PC-9 (cell line): ENCODE results near the gene HACD2.

ENCODE experiments used
- CTCF ChIP-seq: fragments of 200-600 bp; sonication (generic); conservative IDR thresholded peaks from 2 replicates; pipeline ENCODE4 v1.6.1; 2017; ENCODE audit warnings: mixed run types, antibody characterized with exemption, mild to moderate bottlenecking, moderate library complexity
- EZH2 ChIP-seq: fragments of 200-600 bp; sonication (generic); IDR thresholded peaks from 2 replicates; pipeline ENCODE4 v1.8.0; 2017; ENCODE audit warnings: antibody characterized with exemption, low read depth

- TF ChIP-seq CTCF (no peak), EZH2 (no peak)
Measured at GRCh38 chr3:123448536-123449101, 136.2 kb downstream of the HACD2 start, which contains the start of gene ADCY5.
